Pancreas (tissue), 10 donors: ENCODE measurements around the gene SORT1. TPM values are rescaled to one million over a fixed set of nuclear protein-coding genes. Genes with fewer than 3 reads are reported as not detected.
A peak's percentile ranks its signal among the peaks of the same experiment; 100 is the strongest.

Experiments
- ATAC-seq, 4 donors: fragments of 200-7000 bp; cut with Tn5 transposase; one replicate each; pipeline versions ENCODE4 v1.8.0 to v1.9.1; 2020; ENCODE audit warnings: mild to moderate bottlenecking in 4 of 4, moderate library complexity in 4 of 4
- DNase-seq, 6 donors: peaks; one replicate each; pipeline ENCODE4 v3.0.0-alpha.2; 2020
- FAIRE-seq: peaks from 2 replicates; lab custom pipeline; 2012; peaks lifted over from hg19 to GRCh38; lab: Jason Lieb, UNC
- H3K27ac ChIP-seq, 4 donors: fragments of 200-600 bp; sonication (generic); 1 replicate in 3 of 4; 2 replicates in 1 of 4; pipeline versions ENCODE4 v1.5.0 to v1.8.0; 2020
- H3K27me3 ChIP-seq, 4 donors: fragments of 200-600 bp; one replicate each; pipeline ENCODE4 v1.8.0; 2021
- H3K36me3 ChIP-seq, 3 donors: fragments of 200-600 bp; sonication (generic) in 1 of 3; one replicate each; pipeline versions ENCODE4 v1.5.0 to v1.8.0; 2020 to 2021
- H3K4me1 ChIP-seq, 3 donors: fragments of 200-600 bp; one replicate each; pipeline ENCODE4 v1.8.0; 2021
- H3K4me3 ChIP-seq, 4 donors: fragments of 200-600 bp; sonication (generic) in 2 of 4; one replicate each; pipeline versions ENCODE4 v1.5.0 to v1.8.0; 2020 to 2021
- H3K9me3 ChIP-seq, 4 donors: fragments of 200-600 bp; one replicate each; pipeline ENCODE4 v1.8.0; 2021
- WGBS, 2 donors: extraction: QIAGEN DNeasy Blood & Tissue Kit; methylation state at CpG; one replicate each; pipeline ENCODE4 v1.1.7; 2013; 5-methylcytosine and 5-hydroxymethylcytosine counted together
- intact Hi-C, 3 donors: fragments of 100-400 bp; cut with DNase I; formaldehyde crosslinking; loops; one replicate each; pipeline versions ENCODE4 v1.11.1 to v1.14.2; 2022
- polyA plus RNA-seq, 2 donors: library from polyadenylated mRNA; stranded (reverse); fragments of 200-250 nt; gene quantifications; one replicate each; pipeline ENCODE4 v1.2.3, GENCODE V29; 2013
- total RNA-seq, 6 donors: library from RNA; stranded (reverse); fragmentation: NEBNext Ultra II Directional in 4 of 6; extraction: Animal tissue kit (Norgen Biotek cat#: 25700) in 4 of 6; gene quantifications; one replicate each; pipeline versions ENCODE4 v1.2.1 to v1.2.4, GENCODE V29; 2021 to 2023
- TF ChIP-seq, protein P1 (sequence below), 4 donors: fragments of 200-600 bp; sonication (generic) in 3 of 4; IDR thresholded peaks; one replicate each; pipeline versions ENCODE4 v1.5.0 to v1.8.0; 2021; ENCODE audit warnings: antibody characterized with exemption in 4 of 4
- donor health status: healthy with polysubstance abuse.
- donor health status: DM: no; HTN: no; CAD: no; lungs with moderate emphysema.
- donor health status: DM: no; HTN: no; CAD: no.
- donor health status: control.
- donor health status: control.
- donor health status: Bipolar disorder and iron deficiency.
- donor health status: DM: yes; HTN: yes; CAD: no.
- donor health status: DM: no; HTN: no; CAD: no.
- donor health status: DM: no; HTN: no; CAD: no.
- donor health status: DM: yes; HTN: yes; CAD: no.

Gene SORT1
- total and polyA plus RNA-seq, 8 donors, result 10.4 to 60.7 (median 25.1) TPM

DNA sequence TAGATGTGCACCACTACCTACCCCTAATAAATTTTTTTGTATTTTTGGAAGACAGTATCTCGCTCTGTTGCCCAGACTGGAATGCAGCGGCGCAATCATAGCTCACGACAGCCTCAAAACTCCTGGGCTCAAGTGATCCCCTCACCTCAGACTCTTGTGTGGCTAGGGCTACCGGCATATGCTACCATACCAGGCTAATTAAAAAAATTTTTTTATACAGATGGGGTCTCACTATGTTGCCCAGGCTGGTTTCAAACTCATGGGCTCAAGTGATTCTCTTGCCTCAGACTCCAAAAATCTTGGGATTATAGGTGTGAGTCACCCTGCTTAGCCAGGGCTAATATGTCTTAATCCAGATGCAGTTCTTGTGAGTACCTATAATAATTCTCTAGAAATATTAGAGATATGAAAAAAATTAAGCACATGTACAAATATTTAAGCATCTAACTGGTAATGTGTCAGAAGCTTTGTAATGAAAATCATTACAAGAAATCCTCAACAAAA, 9.5 kb downstream of the SORT1 start:
- peaks cover under 1 to 37% (median 19%) of the 10 kb centered on the region in 3 donors for H3K4me1 ChIP-seq
- no peak for DNase-seq
- no peak overlapping the region for H3K4me3 ChIP-seq
- intact Hi-C loops, result no loop called here
- no peak for ATAC-seq
- no peaks in the 10 kb centered on the region for H3K9me3 ChIP-seq
- H3K27me3 ChIP-seq, result no peaks in the 10 kb centered on the region
- TF ChIP-seq, protein P1, sequence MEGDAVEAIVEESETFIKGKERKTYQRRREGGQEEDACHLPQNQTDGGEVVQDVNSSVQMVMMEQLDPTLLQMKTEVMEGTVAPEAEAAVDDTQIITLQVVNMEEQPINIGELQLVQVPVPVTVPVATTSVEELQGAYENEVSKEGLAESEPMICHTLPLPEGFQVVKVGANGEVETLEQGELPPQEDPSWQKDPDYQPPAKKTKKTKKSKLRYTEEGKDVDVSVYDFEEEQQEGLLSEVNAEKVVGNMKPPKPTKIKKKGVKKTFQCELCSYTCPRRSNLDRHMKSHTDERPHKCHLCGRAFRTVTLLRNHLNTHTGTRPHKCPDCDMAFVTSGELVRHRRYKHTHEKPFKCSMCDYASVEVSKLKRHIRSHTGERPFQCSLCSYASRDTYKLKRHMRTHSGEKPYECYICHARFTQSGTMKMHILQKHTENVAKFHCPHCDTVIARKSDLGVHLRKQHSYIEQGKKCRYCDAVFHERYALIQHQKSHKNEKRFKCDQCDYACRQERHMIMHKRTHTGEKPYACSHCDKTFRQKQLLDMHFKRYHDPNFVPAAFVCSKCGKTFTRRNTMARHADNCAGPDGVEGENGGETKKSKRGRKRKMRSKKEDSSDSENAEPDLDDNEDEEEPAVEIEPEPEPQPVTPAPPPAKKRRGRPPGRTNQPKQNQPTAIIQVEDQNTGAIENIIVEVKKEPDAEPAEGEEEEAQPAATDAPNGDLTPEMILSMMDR (IDR thresholded peaks at IDR 0.05), result no peak
- 95 to 97% methylated on average over 5 of the region's 5 CpGs for WGBS, 2 donors
- H3K36me3 ChIP-seq, result no peaks in the 10 kb centered on the region
- no peak overlapping the region for H3K27ac ChIP-seq
- FAIRE-seq, result no peak

DNA sequence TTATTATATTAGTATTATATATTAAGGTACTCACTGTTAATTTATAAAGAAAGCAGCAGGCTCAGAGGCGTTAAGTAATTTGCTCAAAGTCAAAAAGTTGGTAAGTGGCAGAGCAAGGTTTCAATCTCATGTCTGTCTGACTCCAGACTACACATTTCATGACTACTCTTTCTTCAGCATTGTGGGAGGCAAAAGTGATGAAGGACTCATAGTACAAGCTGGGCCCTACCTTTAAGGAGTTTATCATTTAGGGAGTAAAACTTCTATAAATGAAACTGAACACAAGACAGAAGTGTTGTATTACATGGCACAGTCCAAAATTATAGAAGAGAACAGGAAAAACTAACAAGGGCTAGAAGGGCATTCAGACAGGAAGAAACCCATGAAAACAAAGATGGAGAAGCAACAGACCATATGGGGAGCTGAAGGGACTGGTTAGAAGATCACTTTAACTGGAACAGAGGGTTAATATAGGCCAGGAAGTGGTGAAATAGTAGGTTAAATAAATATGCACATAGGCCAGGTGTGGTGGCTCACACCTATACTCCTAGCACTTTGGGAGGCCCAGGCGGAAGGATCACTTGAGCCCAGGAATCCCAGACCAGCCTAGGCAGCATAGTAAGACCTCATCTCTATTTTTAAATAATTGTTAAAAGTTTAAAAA, 11.5 kb downstream of the SORT1 start:
- H3K27me3 ChIP-seq, result no peaks in the 10 kb centered on the region
- DNase-seq (no peak), ATAC-seq (no peak), FAIRE-seq (no peak)
- TF ChIP-seq, protein P1 (IDR thresholded peaks at IDR 0.05), result no peak
- no peak overlapping the region for H3K27ac ChIP-seq
- no peaks in the 10 kb centered on the region for H3K9me3 ChIP-seq
- WGBS, 2 donors, result 94 to 97% methylated on average over 2 of the region's 2 CpGs
- peaks cover 0 to 23% (median 4%) of the 10 kb centered on the region in 3 donors for H3K4me1 ChIP-seq
- no peaks in the 10 kb centered on the region for H3K36me3 ChIP-seq
- intact Hi-C loops, result no loop called here
- no peak overlapping the region for H3K4me3 ChIP-seq

DNA sequence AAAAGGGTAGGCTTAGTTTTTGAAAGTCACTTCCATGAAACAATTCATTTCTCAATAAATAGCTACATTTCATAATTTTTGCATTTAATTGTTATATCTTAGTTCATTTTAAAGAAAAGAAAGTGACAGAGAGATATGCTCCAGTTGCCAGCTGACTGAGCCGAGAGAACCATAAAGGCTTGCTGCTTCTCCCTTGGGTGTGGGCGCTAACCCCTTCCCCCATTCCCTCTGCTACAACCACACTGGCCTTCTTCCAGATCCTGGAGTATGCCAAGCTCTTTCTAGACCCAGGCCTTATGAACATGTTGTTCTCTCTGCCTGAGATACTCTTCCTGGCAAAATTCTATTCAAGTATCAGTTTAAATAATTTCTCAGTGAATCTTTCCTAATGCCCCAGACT, 12.3 kb downstream of the SORT1 start:
- no peaks in the 10 kb centered on the region for H3K27me3 ChIP-seq
- H3K9me3 ChIP-seq, result no peaks in the 10 kb centered on the region
- DNase-seq (peak in 1 of 6 donors; percentile 12), FAIRE-seq (no peak), ATAC-seq (peak; percentile 26 to 74 (median 48))
- 58 to 62% methylated on average over 2 of the region's 2 CpGs for WGBS, 2 donors
- no peak overlapping the region for H3K27ac ChIP-seq
- peaks cover 0 to 18% (median 4%) of the 10 kb centered on the region in 3 donors for H3K4me1 ChIP-seq
- H3K36me3 ChIP-seq, result no peaks in the 10 kb centered on the region
- TF ChIP-seq, protein P1 (IDR thresholded peaks at IDR 0.05), result no peak
- H3K4me3 ChIP-seq, result no peak overlapping the region
- intact Hi-C loops, result no loop called here

DNA sequence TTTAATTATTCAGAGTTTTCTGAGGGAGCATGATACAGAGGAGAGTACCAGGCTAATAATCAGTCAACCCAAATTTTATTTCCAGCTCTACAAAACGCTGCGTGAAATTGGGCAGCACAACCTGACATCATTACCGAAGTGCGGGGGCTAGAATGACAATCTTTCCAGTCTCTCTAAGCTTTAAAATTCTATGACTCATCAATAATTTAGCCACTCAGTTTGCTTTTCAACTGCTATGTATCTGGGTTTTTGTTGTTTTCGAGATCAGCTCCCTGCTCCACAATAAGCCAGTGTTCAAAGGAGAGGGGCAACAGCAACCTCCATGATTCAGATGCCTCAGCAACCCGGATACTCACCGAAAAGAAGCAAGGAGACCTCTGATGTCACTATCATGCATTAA, 13.9 kb downstream of the SORT1 start:
- Histone ChIP-seq H3K4me1 (peaks cover 0 to 11% (median 4%) of the 10 kb centered on the region in 3 donors), H3K27ac (no peak overlapping the region), H3K27me3 (no peaks in the 10 kb centered on the region), H3K4me3 (no peak overlapping the region), H3K9me3 (no peaks in the 10 kb centered on the region), H3K36me3 (no peaks in the 10 kb centered on the region)
- TF ChIP-seq, protein P1 (IDR thresholded peaks at IDR 0.05), result no peak
- intact Hi-C loops, result no loop called here
- ATAC-seq, result no peak
- WGBS, 2 donors, result 89 to 94% methylated on average over 7 of the region's 7 CpGs
- no peak for DNase-seq
- no peak for FAIRE-seq
